HG03196 (cell line): ENCODE results near the gene VSIG8.
"Not testable (repeated sequence)": the region's sequence is repeated elsewhere in the genome, so short reads cannot be mapped to it uniquely, and the experiment has no call there.

ENCODE experiments used
- ATAC-seq: cut with Tn5 transposase; IDR thresholded peaks from one replicate; pipeline ENCODE4 v1.9.1; 2021; ENCODE audit not compliant: unreplicated experiment

The VSIG8 gene

GRCh38 chr1:159862557-159862956 is at the start of gene VSIG8:
TSS of gene VSIG8 (minus strand) at chr1:159862657. CDS start at chr1:159862521, 136 bp downstream.
- ATAC-seq = no peak

GRCh38 chr1:159911326-159912070 is 49.0 kb upstream of the VSIG8 start:
- ATAC-seq = no peak

GRCh38 chr1:159908031-159908940 is 45.8 kb upstream of the VSIG8 start:
- no peak for ATAC-seq

- ATAC-seq = no peak
Observed at GRCh38 chr1:159906960-159907359, 44.5 kb upstream of the VSIG8 start.

- ATAC-seq = not testable (repeated sequence)
Observed at GRCh38 chr1:159904036-159904435, 41.6 kb upstream of the VSIG8 start.

- ATAC-seq = no peak
Observed at GRCh38 chr1:159902541-159902940, 40.1 kb upstream of the VSIG8 start.

- ATAC-seq = no peak
Observed at GRCh38 chr1:159900755-159901360, 38.4 kb upstream of the VSIG8 start.

GRCh38 chr1:159900086-159900680 is 37.7 kb upstream of the VSIG8 start, which contains the start of gene CFAP45:
TSS of gene CFAP45 (minus strand) at chr1:159900165. CDS start at chr1:159900098, 67 bp downstream.
- no peak for ATAC-seq

- ATAC-seq = not testable (repeated sequence)
Observed at GRCh38 chr1:159899634-159900033, 37.2 kb upstream of the VSIG8 start.

- no peak for ATAC-seq
Observed at GRCh38 chr1:159898527-159898926, 36.1 kb upstream of the VSIG8 start.

- no peak for ATAC-seq
Observed at GRCh38 chr1:159897962-159898361, 35.5 kb upstream of the VSIG8 start.

GRCh38 chr1:159896546-159896930 is 34.1 kb upstream of the VSIG8 start:
- ATAC-seq = no peak

- ATAC-seq = no peak
Observed at GRCh38 chr1:159895836-159896545, 33.5 kb upstream of the VSIG8 start.

GRCh38 chr1:159895286-159895685 is 32.8 kb upstream of the VSIG8 start:
- no peak for ATAC-seq

- no peak for ATAC-seq
Observed at GRCh38 chr1:159892944-159893343, 30.5 kb upstream of the VSIG8 start.

GRCh38 chr1:159891275-159892157 is 29.1 kb upstream of the VSIG8 start:
- ATAC-seq = peak; percentile 71

GRCh38 chr1:159890390-159890789 is 27.9 kb upstream of the VSIG8 start:
- ATAC-seq = no peak

GRCh38 chr1:159889821-159890252 is 27.4 kb upstream of the VSIG8 start:
- ATAC-seq = peak; percentile 93

GRCh38 chr1:159889202-159889601 is 26.7 kb upstream of the VSIG8 start:
- ATAC-seq = no peak
